NCI-H82 (cell line): ENCODE data around the gene NPHP4.

Source experiments
- DNase-seq: peaks from one replicate; lab custom pipeline; 2025; lab: John Stamatoyannopoulos, UW

Gene NPHP4

DNA sequence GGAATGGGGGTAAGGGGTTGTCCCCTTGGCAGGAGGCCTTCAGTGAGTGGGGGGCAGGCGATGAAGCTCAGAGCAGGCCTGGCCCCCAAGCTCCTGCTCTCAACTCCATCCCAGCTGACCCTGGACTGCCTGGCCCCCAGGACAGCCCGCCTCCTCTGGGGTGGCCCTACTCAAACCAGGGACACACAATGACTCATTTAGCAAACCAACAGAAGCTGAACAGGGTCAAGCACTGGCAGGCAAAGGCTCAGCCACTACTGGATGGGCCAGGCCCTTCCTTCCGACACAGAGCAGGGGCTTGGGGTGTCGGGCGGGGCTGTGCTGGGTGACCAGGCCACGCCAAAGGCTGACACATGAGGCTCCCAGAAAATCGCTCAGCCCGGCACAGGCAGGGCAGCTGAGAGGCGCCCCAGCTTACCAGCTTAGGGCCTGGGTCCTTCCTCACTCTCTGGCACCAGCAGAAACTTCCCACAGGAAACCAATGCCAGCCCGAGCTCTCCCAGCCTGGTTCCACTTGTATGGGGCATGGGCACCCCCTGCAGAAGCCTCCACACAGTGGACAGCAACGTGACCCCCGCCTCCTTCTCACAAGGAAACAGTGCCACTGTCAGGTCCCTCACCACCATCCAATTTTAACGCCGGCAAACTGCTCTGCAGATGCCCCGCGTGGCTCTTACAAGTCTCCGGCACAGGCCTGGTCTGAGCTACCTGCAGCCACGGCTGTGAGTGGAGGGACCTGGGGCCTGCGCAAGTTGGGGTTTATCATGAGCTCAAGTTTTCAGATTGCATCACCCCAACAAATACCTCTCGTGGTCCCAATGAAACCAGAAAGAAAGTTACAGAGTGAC, 114.3 kb downstream of the NPHP4 start:
- DNase-seq: no peak

DNA sequence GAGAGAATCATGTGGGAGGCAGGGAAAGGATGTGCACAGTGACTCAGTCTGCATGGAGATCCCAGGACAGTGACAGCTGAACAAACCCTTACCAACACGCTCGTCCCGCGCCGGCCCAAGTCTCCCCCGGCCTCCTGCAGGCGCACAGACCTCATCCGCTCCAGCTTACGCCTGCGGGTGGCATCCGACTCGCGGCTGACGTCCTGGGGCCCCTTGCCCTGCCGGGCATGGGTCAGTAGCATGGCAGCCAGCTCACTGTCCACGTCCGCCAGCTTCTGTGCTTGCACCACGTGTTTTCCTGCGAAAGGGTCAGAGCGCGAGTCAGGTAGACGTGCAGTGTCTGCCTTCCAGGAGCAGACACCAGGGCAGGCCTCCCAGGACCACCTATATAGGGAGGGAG, 115.2 kb downstream of the NPHP4 start:
- no peak for DNase-seq

DNA sequence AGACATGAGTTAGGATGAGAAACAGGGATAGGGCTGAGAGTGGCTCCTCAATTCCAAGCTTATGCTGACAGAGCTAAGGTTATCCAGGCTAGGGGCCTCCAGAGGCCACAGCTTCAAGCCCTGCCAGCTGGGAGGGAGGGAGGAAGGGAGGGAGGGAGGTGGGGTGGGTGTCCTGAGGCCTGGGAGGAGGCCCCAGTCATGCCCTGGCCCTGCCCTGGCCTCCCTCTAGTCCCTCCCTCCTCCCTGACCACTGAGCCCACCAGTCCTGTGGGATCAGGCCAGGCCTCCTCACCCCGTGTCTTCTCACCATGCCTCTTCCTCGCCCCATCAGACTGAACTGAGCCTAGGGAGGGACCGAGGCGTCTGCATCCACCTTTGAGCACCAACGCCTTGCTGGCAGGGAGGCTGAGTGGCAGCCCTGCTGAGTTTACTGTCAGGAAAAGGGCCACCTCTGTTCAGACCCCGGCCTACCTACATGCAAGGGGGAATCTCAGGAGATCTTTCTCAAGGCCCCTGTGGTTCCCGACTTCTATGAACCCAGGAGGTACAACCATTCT, 116.1 kb downstream of the NPHP4 start:
- no peak for DNase-seq

DNA sequence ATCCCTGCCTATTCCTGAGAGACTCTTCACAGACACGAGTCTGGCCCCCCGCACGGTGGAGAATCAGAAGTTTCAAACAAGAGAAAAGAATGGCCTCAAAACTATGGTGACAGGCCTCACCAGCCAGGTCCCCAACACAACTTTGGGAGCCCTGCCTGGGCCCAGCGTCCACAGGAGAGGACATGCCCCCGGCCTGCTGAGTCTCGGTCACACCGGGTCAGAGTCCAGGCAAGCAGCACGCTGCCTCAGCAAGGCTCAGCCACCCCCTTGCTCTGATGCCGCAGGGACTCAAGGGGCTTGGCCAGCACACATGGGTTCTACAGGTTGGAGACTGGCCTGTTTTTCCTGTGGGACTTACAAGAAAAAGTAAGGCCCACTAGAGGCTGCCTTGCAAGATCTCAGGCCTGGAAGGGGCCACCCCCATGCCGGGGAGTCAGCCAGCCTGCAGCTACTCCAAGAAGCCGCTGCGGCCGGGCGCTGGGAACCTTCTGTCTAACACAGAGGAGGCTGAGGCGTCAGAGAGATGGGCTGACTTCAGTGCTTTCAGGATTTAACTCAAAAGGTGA, 116.8 kb downstream of the NPHP4 start:
- DNase-seq: no peak

DNA sequence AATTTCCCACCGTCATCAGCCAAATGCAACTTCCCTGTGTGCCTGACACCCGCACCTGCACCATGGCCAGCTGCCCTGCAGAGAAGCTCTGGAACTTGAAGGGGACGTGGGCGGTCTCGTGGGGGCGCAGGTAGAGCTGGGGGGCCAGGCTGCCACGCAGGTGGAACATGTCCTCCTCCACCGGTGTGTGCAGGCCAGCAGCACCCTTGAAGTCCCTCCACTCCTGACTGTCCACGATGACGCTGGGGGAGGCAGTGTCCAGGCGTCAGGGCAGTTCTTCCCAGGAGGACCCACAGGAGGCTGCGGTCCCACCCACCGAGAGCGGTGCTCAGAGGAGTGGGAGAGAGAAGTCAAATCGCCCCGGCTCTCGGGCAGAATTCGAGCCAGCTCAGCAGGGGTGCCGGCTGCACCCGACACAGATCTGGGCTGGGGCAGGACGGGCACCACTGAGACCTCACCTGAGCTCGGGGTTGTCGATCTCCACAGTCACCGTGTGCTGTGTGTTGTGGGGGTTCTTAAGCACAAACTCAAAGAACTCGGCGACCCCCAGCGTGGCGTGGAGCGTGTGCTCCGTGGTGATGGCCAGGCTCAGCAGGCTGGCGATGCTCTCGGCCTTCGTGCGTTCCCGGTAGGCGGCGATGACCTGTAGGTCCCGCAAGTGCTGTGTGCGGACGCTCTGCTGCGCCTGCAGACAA, 117.7 kb downstream of the NPHP4 start:
- no peak for DNase-seq

DNA sequence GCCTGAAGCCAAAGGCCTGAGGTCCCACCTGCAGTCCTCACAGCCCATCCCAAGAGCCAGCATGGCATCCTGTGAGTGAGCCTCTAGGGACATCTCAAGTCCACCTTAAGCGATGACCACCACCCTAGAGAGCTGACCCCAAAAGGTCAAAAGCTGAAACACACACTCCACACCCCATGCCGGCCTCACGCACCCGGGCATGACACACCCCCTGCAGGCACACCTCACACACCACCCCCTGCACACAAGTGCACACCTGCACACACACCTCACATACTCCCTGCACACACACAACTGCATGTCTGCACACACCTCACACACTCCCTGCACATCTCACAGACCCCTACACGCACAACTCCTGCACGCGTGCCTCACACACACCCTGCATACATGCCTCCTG, 118.7 kb downstream of the NPHP4 start:
- no peak for DNase-seq

DNA sequence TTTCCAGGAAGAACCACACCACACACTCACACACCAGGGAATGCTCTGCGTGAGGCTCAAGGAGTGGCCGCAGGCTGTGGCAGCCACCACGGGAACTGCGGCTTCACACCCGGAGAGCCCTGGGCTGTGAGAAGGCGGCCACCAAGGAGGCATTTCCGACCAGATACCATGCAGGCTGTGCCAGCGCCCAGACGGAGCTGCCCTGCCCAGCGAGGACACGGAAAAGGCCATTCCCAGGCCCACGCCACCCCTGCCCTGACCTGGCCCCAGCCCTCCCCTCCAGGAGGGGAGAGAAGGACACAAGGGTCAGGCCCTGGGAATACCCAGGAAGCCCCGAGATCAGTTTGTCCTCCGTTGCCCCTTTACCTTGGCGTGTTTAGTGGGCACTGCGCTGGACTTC, 119.3 kb downstream of the NPHP4 start:
- no peak for DNase-seq

DNA sequence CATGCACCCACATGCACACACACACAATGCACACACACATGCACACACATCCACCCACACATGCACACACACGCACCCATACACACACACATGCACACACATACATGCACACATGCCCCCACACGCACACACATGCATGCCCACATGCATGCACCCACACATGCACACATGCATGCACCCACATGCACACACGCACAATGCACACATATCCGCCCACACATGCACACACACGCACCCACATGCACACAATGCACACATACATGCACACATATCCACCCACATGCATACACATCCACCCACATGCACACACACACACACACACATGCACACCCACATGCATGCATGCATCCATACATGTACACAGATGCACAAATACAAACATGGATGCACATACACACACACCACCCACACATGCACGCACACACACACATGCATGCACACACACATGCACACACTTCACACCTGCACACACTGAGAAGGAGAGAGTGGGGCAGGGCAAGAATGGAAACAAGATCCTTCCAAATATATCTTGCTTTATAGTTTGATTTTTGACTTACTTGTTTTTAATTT, 123.2 kb downstream of the NPHP4 start:
- no peak for DNase-seq

DNA sequence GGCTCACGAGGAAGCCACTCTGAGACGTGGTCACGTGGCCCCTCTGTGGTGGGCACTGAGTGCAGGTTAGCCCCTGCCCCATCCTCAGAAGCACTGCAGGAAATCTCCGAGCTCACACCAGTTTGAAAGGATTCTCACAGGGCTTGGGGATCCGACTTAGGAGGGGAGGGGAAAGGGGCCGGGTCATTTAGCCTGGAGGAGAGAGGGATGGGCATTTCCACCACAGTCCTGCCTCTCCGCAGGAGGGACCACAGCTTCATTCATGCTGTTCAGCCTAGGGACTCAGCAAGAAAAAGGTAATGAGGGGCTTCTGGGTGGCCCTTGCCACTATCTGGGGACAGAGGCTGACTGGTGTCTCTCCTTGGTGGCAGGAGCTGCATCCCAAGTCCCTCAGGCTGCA, 126.5 kb downstream of the NPHP4 start:
- no peak for DNase-seq

DNA sequence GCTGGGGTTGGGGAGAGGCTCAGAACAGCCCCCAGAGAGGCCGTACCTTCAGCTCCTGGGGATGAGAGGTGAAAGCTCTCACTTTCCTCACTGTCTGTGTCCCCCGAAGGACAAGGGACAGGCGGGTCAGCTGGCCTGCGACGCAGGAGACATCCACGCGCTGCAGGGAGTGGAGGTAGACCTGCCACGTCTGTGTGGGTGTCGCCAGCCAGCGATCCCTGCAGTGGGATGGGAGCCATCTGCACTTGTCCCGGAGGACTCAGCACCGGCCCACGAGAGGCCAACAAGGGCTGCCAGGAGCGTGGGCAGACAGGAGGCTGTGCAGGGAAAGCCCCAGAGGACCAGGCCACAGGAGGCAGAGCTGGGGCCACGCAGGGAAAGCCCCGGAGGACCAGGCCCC, 127.2 kb downstream of the NPHP4 start:
- DNase-seq: no peak

DNA sequence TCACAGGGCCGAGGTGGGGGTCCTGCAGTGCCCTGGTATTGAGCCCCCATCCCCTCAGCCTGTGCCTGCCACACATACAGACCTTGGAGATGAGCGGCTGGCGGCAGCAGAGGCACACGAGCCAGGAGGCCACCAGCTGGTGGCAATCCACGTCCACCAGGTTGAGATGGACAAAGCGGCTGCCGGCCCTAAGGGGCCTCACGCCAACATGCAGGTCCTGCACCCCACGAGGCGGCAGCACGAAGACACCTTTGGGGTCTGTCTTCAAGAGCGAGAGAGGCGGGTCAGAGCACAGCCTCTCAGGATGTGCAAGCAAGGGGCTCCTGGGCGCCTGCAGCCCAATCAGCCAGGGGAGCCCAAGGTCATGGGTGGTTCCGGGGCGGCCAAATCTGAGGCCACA, 128.0 kb downstream of the NPHP4 start:
- no peak for DNase-seq

DNA sequence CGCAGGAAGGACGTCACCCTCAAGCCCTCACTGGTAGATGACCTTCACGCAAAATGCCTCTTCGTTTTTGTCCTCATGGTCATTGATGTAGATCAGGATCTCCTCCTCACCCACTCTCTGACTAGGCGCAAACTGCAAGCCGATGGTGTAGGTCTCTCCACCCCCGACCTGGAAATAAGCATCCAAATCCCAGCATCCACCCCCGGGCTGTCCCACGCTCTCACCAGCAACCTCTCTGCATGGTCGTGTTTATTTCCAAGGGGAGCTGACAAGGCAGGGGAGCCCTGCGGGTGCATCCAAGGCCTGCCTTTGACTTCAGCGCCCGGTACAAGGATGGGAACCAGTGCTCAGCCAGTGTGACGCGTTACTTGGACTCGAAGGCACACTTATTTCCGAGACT, 129.0 kb downstream of the NPHP4 start:
- no peak for DNase-seq

DNA sequence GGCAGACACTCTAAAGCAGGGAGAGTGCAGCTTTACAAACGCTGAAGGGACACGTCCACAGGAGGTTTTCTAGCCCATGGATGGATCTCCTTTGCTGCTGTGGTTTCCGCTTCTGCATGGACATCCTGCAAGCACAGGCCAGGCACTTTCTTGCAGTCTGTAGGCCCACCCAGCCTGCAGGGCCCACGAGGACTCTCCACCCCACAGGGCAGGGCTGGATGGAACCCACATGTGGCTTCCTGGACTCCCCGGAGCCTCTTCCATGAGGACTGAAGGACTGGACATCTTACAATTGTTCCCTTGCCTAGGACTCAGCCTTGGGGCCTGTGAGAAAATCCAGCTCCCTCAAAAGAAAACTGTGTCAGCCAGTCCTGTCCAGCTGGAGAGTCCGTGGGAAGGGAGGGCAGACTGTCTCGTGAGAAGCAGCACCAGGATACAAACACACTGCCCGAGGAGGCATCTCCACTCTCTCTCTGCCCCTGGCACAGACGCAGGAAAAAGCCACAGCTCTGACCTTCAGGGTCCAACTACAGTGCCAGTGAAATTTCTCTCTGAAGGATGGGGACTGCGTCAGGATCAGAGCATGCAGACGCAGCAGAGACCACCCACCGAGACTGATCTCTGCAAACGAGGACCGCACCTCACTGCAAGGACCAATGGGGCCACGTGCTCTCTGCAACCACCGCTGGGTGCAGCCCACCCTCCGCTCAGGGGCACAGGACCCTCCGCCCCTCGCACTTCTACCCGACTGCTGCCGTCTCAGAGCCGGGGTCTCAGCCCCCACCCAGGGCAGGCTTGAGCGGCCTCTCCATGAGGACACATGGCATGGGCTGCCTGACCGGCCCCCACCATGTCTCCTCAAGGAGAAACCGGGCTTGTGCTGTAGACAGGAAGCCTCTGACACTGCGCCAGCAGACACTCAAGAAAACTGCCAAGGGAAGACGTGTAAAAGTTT, 130.1 kb downstream of the NPHP4 start:
- no peak for DNase-seq

DNA sequence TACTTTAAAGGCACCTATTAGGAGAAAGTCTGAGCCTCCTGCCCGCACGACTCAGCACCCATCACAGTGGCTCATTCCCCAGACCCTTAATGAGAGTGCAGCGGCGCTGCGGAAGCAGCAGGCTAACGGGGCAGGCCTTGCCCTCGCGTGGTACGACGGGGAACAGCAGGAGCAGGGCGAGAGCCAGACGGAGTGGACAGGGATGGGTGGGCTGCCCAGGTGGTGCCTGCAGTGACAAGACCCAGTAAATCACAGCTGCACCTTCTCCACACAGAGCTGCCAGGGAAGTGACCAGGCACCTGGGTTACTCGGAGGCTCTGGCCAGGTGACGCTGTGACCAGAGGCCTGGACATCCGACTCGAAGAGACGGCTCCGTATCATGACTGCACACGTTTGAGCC, 131.9 kb downstream of the NPHP4 start:
- no peak for DNase-seq

DNA sequence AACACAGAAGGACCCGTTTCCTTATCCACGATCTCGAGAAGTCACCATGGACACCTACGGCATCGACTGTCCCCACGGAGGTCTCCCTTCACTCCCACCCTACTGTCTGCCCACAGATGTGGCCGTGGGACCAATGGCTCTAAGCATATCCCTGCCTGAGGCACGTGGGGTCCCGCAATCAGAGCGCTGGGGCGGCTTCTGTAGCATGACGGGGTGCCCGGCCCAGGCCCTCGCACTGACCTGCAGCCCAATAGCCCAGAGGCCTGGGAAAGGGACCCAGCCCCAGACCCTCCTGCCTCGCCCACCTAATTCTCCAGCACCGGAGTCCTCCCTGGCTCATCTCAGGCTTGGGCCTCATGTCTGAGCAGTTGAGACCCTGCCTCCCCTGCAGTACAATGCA, 132.5 kb downstream of the NPHP4 start:
- DNase-seq: no peak

DNA sequence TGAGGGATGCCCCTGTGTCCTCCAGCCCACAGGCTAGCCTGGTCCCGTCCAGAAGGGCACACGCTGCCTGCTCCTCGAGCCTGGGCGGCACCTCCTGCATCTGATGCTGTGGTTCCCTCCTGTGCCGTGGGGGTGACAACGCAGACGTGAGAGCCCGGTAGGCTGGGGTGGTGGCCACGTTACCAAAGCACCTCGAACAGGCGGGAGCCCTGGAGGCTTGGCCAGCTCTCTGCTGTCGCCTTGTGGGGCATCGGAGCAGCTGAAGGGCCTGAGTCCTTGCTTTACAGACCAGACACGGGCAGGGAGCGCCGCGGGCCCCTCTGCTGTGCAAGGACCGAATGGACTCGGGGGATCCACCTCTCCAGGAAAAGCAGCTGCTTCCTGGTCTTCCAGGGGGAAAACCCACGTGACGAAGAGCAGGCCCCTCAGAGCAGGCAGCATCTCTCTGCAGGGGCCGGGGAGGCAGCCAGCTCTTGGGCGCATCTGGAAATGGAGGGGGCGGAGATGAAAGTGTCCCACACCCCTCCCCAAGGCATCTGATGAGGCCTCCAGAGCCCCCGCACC, 133.3 kb downstream of the NPHP4 start:
- no peak for DNase-seq

DNA sequence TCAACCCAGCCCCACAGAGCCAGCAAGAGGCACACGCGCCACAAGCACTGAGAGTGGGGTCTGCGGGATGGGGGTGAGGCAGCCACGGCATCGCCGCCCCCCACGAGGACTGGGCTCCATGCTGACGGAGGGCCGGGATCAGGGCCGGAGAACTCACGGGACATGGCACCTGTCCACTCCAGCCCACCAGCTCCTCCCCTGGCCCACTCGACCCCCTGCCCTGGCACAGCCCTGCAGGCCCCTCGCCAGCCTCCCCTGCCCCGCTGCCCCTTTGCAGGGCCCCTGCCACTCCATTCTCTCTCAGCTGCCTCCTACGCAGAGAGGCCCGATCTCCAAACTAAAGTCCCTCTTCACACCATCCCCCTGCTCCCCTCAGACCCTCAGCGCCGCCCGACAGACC, 134.0 kb downstream of the NPHP4 start:
- no peak for DNase-seq

DNA sequence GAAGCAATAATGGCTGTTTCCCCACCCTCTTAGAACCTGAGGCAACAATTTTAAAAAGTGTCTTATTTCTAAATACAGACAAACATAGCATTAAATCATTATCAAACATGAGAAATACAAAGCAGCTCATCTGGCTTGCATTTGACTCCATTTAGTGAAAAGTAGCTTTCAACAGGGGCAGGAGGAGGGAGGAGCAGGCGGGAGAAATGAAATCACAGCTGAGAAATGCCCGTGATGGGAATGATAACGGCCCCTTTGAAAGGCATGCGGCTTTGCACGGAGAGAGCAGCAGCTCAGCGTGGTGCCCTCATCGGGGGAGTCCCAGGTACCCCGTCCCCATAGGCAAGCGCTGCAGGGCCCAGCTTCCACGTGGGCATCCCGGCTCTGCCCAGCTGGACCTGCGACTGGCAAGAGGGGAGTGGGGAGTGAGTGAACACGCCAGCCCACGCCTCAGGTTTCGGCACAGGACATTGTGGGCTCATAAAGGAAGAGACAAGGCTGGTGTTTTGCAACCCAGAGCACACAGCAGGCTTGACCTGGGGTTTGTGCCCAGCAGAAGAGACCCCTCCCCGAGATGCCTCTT, 134.6 kb downstream of the NPHP4 start:
- no peak for DNase-seq

DNA sequence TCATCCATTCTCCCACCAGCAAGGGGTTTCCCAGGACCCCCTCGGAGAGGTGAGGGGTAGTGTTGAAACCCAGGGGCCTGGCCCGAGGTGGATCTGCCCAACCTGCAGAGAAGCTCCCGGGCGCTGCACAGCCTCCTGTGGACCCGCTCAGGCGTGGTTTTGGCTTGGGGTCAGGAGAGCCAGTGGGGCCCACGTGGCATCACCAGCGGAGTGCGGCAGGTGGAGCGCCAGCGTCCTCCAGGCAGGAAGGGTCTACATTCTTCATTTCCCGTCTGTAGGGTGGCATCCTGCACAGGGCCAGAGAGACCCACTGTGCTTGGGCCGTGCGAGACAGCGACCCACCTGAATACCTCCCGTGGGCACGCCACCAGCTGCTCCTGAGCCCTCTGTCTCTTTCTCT, 135.2 kb downstream of the NPHP4 start:
- DNase-seq: no peak

DNA sequence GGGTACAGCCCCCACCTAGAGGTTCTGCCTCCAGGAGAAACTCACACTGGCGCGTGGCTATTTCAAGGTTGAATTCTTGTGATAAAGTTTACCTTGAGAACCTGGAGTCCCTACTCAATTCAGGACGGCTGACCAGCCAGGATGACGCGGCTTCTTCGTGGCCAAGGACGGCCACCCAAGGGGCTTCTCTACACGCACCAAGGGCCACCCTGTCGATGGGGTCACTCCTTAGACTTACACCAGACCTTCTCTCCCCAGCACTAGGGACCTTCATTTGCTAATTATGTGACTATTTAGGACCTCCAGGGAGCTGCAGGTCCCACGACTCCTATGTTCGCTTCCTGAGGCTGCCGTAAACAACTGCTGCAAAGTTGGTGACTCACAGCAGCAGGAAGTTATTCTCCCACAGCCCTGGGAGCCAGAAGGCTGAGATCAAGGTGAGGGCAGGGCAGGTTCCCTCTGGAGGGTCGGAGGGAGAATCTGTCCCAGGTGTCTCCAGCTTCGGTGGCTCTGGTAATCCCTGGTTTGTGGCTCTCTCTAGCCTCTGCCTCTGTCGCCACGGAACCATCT, 135.9 kb downstream of the NPHP4 start:
- no peak for DNase-seq
